Measurements from ENCODE around the gene AKAP6. TPM values are rescaled to one million over a fixed set of nuclear protein-coding genes. Genes with fewer than 3 reads are reported as not detected.
"Not testable (repeated sequence)": the region's sequence is repeated elsewhere in the genome, so short reads cannot be mapped to it uniquely, and the experiment has no call there.

The AKAP6 gene
- total RNA-seq, 1 experiment from 2014 or later = 1.1 TPM

DNA sequence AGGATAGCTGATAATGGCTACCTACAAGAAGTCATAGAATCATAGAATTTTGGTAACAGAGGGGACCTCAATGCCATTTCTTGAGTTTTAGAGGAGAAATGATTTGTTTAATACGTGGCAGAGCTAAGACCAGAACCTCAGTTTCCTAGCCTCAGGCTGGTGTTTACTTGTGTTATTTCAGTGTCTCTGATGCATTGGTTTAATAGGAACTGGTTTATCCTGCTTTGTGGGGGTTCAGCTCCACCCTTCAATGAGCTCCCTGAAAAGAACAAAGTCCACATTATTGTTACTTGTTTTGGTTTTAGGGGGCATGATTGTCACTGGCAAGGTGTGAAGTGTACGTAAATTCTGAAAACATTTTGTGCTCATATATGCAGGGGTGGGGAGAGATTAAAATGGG is 55.4 kb downstream of the AKAP6 start:
- Histone ChIP-seq H3T11ph (ENCODE audit: low read length) (no peak overlapping the region), H3K9ac (ENCODE audit: extremely low read depth, insufficient read length, low read length) (no peak overlapping the region), H2BK12ac (ENCODE audit: insufficient read length, low read depth, low read length) (no peak overlapping the region), H3K23ac (ENCODE audit: insufficient read length, low read depth, low read length) (no peak overlapping the region), H3K23me2 (ENCODE audit: insufficient read length, low read depth, low read length, poor library complexity, severe bottlenecking) (no peaks in the 10 kb centered on the region), H3K79me2 (ENCODE audit: insufficient read depth, low read length) (no peaks in the 10 kb centered on the region), H3K56ac (ENCODE audit: insufficient read length, low read depth, low read length) (no peak overlapping the region), H2BK5ac (ENCODE audit: insufficient read length, low read length) (no peak overlapping the region), H3K18ac (ENCODE audit: insufficient read length, low read depth, low read length) (no peak overlapping the region), H3K27ac (ENCODE audit: insufficient read length, low read depth, low read length) (no peak overlapping the region), H2BK15ac (ENCODE audit: low read depth, low read length) (no peak overlapping the region), H4K91ac (ENCODE audit: insufficient read length, low read depth, low read length) (no peak overlapping the region), H2BK120ac (ENCODE audit: low read depth, low read length, poor library complexity, severe bottlenecking) (no peak overlapping the region), H3K79me1 (ENCODE audit: insufficient read depth, low read depth, low read length, poor library complexity, severe bottlenecking) (no peaks in the 10 kb centered on the region), H3K4ac (ENCODE audit: low read depth, low read length) (no peak overlapping the region), H3K4me1 (ENCODE audit: insufficient read depth, low read length) (no peaks in the 10 kb centered on the region), H3K27me3 (ENCODE audit: insufficient read depth, low read length) (no peaks in the 10 kb centered on the region), H4K5ac (ENCODE audit: insufficient read length, low read depth, low read length) (no peak overlapping the region), H4K20me1 (ENCODE audit: control insufficient read depth, insufficient read depth, insufficient read length) (no peaks in the 10 kb centered on the region), H2AK5ac (ENCODE audit: insufficient read length, low read length) (no peak overlapping the region), H3K14ac (ENCODE audit: insufficient read depth, low read length) (no peak overlapping the region), H3K4me2 (ENCODE audit: insufficient read depth, insufficient read length, low read length) (no peak overlapping the region), H3K9me3 (ENCODE audit: control insufficient read depth, low read depth, low read length) (no peaks in the 10 kb centered on the region), H2AFZ (ENCODE audit: low read length) (no peak overlapping the region), H2BK20ac (ENCODE audit: low read depth, low read length, poor library complexity, severe bottlenecking) (no peak overlapping the region), H4K8ac (replicated peaks; ENCODE audit: insufficient read length, low read depth, low read length) (no peak overlapping the region)
- Mint-ChIP-seq H3K4me1 (no peaks in the 10 kb centered on the region), H3K27me3 (ENCODE audit: low read depth) (no peaks in the 10 kb centered on the region), H3K4me3 (no peak overlapping the region), H3K36me3 (ENCODE audit: insufficient read depth in 1 of 3, low read depth in 3 of 3) (peaks cover 0 to under 1% (median 0%) of the 10 kb centered on the region in 3 experiments; a peak in 1 of 7 replicates), H3K27ac (no peak overlapping the region), H3K9me3 (no peaks in the 10 kb centered on the region)
- no peak for DNase-seq
- TF ChIP-seq, protein P1, sequence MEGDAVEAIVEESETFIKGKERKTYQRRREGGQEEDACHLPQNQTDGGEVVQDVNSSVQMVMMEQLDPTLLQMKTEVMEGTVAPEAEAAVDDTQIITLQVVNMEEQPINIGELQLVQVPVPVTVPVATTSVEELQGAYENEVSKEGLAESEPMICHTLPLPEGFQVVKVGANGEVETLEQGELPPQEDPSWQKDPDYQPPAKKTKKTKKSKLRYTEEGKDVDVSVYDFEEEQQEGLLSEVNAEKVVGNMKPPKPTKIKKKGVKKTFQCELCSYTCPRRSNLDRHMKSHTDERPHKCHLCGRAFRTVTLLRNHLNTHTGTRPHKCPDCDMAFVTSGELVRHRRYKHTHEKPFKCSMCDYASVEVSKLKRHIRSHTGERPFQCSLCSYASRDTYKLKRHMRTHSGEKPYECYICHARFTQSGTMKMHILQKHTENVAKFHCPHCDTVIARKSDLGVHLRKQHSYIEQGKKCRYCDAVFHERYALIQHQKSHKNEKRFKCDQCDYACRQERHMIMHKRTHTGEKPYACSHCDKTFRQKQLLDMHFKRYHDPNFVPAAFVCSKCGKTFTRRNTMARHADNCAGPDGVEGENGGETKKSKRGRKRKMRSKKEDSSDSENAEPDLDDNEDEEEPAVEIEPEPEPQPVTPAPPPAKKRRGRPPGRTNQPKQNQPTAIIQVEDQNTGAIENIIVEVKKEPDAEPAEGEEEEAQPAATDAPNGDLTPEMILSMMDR (conservative IDR thresholded peaks at IDR 0.05) = no peak
- WGBS (ENCODE audit: extremely low coverage, insufficient read length, low lambda C conversion rate) = no CpG with 5 or more reads among the region's 2 CpGs

- not testable (repeated sequence) for DNase-seq; H3K4me2 ChIP-seq (ENCODE audit: insufficient read depth, insufficient read length, low read length); H3K9ac ChIP-seq (ENCODE audit: extremely low read depth, insufficient read length, low read length); H4K5ac ChIP-seq (ENCODE audit: insufficient read length, low read depth, low read length); H3K4me1 ChIP-seq (ENCODE audit: insufficient read depth, low read length); H3K79me2 ChIP-seq (ENCODE audit: insufficient read depth, low read length); H3K79me1 ChIP-seq (ENCODE audit: insufficient read depth, low read depth, low read length, poor library complexity, severe bottlenecking); H3K23ac ChIP-seq (ENCODE audit: insufficient read length, low read depth, low read length); H3K27me3 Mint-ChIP-seq (ENCODE audit: low read depth); H3T11ph ChIP-seq (ENCODE audit: low read length); H3K27ac ChIP-seq (ENCODE audit: insufficient read length, low read depth, low read length); H3K27me3 ChIP-seq (ENCODE audit: insufficient read depth, low read length); H3K18ac ChIP-seq (ENCODE audit: insufficient read length, low read depth, low read length); H2BK5ac ChIP-seq (ENCODE audit: insufficient read length, low read length); H2BK12ac ChIP-seq (ENCODE audit: insufficient read length, low read depth, low read length); H3K56ac ChIP-seq (ENCODE audit: insufficient read length, low read depth, low read length); H2AK5ac ChIP-seq (ENCODE audit: insufficient read length, low read length); H2BK120ac ChIP-seq (ENCODE audit: low read depth, low read length, poor library complexity, severe bottlenecking); H3K4me3 Mint-ChIP-seq; H2BK15ac ChIP-seq (ENCODE audit: low read depth, low read length); H3K4me1 Mint-ChIP-seq; H3K27ac Mint-ChIP-seq; H4K20me1 ChIP-seq (ENCODE audit: control insufficient read depth, insufficient read depth, insufficient read length); H2BK20ac ChIP-seq (ENCODE audit: low read depth, low read length, poor library complexity, severe bottlenecking); H3K9me3 ChIP-seq (ENCODE audit: control insufficient read depth, low read depth, low read length); H4K91ac ChIP-seq (ENCODE audit: insufficient read length, low read depth, low read length); H3K4ac ChIP-seq (ENCODE audit: low read depth, low read length); H3K23me2 ChIP-seq (ENCODE audit: insufficient read length, low read depth, low read length, poor library complexity, severe bottlenecking); H3K9me3 Mint-ChIP-seq; H4K8ac ChIP-seq (replicated peaks; ENCODE audit: insufficient read length, low read depth, low read length); H2AFZ ChIP-seq (ENCODE audit: low read length); H3K14ac ChIP-seq (ENCODE audit: insufficient read depth, low read length)
- H3K36me3 Mint-ChIP-seq (ENCODE audit: insufficient read depth in 1 of 3, low read depth in 3 of 3) = peaks cover 0 to 14% (median 0%) of the 10 kb centered on the region in 3 experiments; a peak in 3 of 7 replicates
- no CpG with 5 or more reads among the region's 2 CpGs for WGBS (ENCODE audit: extremely low coverage, insufficient read length, low lambda C conversion rate)
Observed at GRCh38 chr14:32387295-32387694, 58.2 kb downstream of the AKAP6 start.

All from H9 (cell line).